Calu3 (cell line): ENCODE data around the gene SCGB1C1. TPM values are rescaled to one million over a fixed set of nuclear protein-coding genes. Genes with fewer than 3 reads are reported as not detected.

Source experiments
- BruUV-seq: library from RNA; stranded (reverse); fragments of 400-500 nt; replicated peaks from 2 replicates; lab custom pipeline; 2021; lab: Mats Ljungman, UMichigan
- CTCF ChIA-PET: fragments of 300-600 bp; sonication (Branson Sonifier 250); formaldehyde crosslinking; loops from one replicate; lab custom pipeline; 2022; ENCODE audit warnings: antibody characterized with exemption; lab: Charles Lee
- DNase-seq: peaks from one replicate; pipeline ENCODE4 v3.0.0; 2022
- H3K27ac Mint-ChIP-seq: one replicate; pipeline ENCODE4 v1.8.0; 2022; ENCODE audit warnings: mixed read lengths; ENCODE audit not compliant: unreplicated experiment
- H3K27me3 Mint-ChIP-seq: one replicate; pipeline ENCODE4 v1.8.0; 2022; ENCODE audit warnings: mixed read lengths; ENCODE audit not compliant: unreplicated experiment
- H3K36me3 Mint-ChIP-seq: one replicate; pipeline ENCODE4 v1.8.0; 2022; ENCODE audit warnings: mild to moderate bottlenecking, moderate library complexity, mixed read lengths; ENCODE audit not compliant: insufficient read depth, unreplicated experiment
- H3K4me1 Mint-ChIP-seq: one replicate; pipeline ENCODE4 v1.8.0; 2022; ENCODE audit warnings: mild to moderate bottlenecking, low read depth, mixed read lengths; ENCODE audit not compliant: unreplicated experiment
- H3K4me3 Mint-ChIP-seq: one replicate; pipeline ENCODE4 v1.8.0; 2022; ENCODE audit warnings: mild to moderate bottlenecking, low read depth, moderate library complexity, mixed read lengths; ENCODE audit not compliant: unreplicated experiment
- H3K9me3 Mint-ChIP-seq: one replicate; pipeline ENCODE4 v1.8.0; 2022; ENCODE audit warnings: low read depth, mixed read lengths; ENCODE audit not compliant: unreplicated experiment
- intact Hi-C: fragments of 100-400 bp; cut with micrococcal nuclease; formaldehyde crosslinking; loops from one replicate; pipeline ENCODE4 v1.10.0; 2022; ENCODE audit not compliant: unreplicated experiment
- total RNA-seq: library from RNA; stranded (reverse); gene quantifications from 2 replicates; pipeline ENCODE4 v1.2.3, GENCODE V29; 2022
- TF ChIP-seq, protein P1 (sequence below): fragments of 200-600 bp; IDR thresholded peaks from one replicate; pipeline ENCODE4 v1.8.0; 2022; ENCODE audit warnings: antibody characterized with exemption; ENCODE audit not compliant: unreplicated experiment

The SCGB1C1 gene
- total RNA-seq, 1 experiment from 2014 or later, result not detected

DNA sequence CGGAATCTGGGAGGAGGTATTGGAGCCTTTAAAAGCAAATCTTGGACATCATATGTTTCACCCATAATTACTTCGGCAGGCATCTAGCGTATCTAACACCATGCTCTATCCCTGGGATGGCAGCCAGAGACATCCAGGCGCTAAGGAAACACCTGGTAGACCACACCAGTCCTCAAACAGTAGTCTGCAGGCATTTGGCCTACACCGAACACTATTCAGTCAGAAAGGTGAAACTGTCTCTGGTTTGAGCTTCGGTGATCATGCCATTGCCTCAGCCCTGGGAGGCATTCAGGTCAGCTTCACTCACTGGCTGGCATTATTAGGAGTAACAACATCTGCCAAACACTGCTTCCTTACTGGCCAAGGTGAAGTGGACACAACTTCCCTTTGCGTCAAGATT, 31.5 kb downstream of the SCGB1C1 start:
- intact Hi-C loops, result no loop called here
- Mint-ChIP-seq H3K27ac (no peak overlapping the region), H3K9me3 (no peaks in the 10 kb centered on the region), H3K4me1 (no peaks in the 10 kb centered on the region), H3K27me3 (no peaks in the 10 kb centered on the region), H3K4me3 (no peak overlapping the region), H3K36me3 (peaks cover 5% of the 10 kb centered on the region)
- BruUV-seq, result no TSS peak
- TF ChIP-seq, protein P1, sequence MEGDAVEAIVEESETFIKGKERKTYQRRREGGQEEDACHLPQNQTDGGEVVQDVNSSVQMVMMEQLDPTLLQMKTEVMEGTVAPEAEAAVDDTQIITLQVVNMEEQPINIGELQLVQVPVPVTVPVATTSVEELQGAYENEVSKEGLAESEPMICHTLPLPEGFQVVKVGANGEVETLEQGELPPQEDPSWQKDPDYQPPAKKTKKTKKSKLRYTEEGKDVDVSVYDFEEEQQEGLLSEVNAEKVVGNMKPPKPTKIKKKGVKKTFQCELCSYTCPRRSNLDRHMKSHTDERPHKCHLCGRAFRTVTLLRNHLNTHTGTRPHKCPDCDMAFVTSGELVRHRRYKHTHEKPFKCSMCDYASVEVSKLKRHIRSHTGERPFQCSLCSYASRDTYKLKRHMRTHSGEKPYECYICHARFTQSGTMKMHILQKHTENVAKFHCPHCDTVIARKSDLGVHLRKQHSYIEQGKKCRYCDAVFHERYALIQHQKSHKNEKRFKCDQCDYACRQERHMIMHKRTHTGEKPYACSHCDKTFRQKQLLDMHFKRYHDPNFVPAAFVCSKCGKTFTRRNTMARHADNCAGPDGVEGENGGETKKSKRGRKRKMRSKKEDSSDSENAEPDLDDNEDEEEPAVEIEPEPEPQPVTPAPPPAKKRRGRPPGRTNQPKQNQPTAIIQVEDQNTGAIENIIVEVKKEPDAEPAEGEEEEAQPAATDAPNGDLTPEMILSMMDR, result no peak
- CTCF ChIA-PET, result no interaction called here
- DNase-seq, result no peak

DNA sequence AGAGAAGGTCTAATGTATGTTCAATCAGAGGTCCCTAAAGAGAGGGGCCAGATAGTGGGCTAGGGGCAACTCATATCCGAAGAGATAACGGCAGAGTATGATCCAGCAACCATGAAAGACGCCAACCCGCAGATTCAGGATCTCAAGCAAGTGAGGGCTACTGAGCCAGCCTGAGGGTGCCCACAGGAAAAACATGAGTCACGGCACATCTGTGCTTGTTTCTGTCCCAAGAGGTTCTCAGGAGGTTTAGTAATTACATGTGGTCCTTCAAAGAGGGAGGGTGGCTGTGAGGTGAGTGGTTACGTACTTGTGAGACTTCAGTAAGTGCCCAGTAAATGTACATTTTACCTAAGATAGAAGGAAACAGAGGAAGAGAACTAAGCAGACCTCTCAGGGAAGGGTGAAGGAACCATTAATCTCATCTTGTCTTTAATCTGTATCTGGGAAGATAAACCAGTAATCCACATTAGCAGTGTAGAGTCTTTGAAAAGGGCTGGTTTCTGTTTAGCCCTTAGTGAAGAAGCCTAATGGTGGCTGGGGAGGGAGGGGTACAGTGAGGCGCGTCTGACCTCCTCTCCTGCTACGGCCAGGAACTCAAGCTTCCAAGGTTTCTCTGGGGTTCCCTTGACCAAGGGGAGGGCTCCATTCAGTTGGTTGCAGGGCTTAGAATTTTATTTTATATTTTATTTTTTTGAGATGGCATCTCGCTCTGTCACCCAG, 33.0 kb downstream of the SCGB1C1 start:
- Mint-ChIP-seq H3K27me3 (no peaks in the 10 kb centered on the region), H3K9me3 (no peaks in the 10 kb centered on the region), H3K27ac (no peak overlapping the region), H3K4me1 (no peaks in the 10 kb centered on the region), H3K4me3 (no peak overlapping the region), H3K36me3 (peaks cover 5% of the 10 kb centered on the region)
- TF ChIP-seq, protein P1, result no peak
- CTCF ChIA-PET, result no interaction called here
- BruUV-seq, result no TSS peak
- no peak for DNase-seq
- intact Hi-C loops, result no loop called here

DNA sequence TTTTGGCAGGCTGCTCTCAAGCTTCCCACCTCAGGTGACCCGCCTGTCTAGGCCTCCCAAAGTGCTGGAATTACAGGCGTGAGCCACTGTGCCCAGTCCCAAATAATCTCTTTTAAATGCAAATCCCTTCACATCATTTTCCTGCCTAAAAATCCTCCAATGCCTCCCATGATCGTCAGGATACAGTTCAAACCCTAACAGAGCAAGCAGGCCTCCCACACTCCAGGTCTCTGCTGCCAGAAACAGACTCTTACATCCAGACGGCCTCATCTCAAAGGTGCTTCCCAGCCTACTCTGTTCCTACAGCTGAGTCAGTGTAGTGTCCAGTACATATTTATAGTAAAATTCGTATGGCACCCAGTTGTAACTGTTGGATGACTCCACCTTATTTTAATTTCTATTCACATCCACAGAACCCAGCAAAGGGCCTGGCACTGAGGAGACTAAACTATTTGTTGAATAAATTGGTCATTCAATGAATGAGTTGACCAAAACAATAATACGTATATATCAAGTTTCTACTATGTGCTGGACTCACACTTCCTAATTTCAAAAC, 35.0 kb downstream of the SCGB1C1 start:
- no peak for DNase-seq
- H3K36me3 Mint-ChIP-seq, result peaks cover 6% of the 10 kb centered on the region
- H3K27me3 Mint-ChIP-seq, result no peaks in the 10 kb centered on the region
- CTCF ChIA-PET, result no interaction called here
- TF ChIP-seq, protein P1, result no peak
- H3K4me1 Mint-ChIP-seq, result no peaks in the 10 kb centered on the region
- BruUV-seq, result no TSS peak
- intact Hi-C loops, result no loop called here
- H3K9me3 Mint-ChIP-seq, result no peaks in the 10 kb centered on the region
- no peak overlapping the region for H3K4me3 Mint-ChIP-seq
- no peak overlapping the region for H3K27ac Mint-ChIP-seq

DNA sequence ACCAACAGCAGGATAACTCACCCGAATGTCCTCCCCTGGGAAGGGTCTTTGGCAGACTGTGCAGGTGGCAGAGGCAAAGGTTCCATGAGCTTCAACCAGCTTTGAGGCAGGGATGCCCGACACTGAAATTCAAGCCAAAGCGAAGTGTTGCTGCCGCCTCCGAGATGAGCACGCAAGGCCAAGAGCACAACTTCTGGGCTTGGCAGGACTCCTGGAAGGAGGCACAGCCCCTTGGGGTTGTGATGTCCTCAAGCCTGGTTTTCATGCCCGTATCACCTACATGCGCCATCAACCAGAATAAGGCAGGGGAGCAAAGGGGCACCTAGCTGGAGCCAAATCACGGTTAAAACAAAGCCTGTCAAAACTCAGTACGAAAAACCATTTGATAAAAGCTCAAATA, 37.6 kb downstream of the SCGB1C1 start:
- no TSS peak for BruUV-seq

More for the DNA sequence above, 37.6 kb downstream of the SCGB1C1 start:
- no peaks in the 10 kb centered on the region for H3K27me3 Mint-ChIP-seq
- H3K27ac Mint-ChIP-seq, result no peak overlapping the region
- CTCF ChIA-PET, result no interaction called here
- TF ChIP-seq, protein P1, result no peak
- no peaks in the 10 kb centered on the region for H3K9me3 Mint-ChIP-seq
- intact Hi-C loops, result no loop called here
- no peak for DNase-seq
- no peaks in the 10 kb centered on the region for H3K4me1 Mint-ChIP-seq
- no peak overlapping the region for H3K4me3 Mint-ChIP-seq
- peaks cover 14% of the 10 kb centered on the region for H3K36me3 Mint-ChIP-seq
